Measurements from ENCODE around the gene NCOA7. TPM values are rescaled to one million over a fixed set of nuclear protein-coding genes. Genes with fewer than 3 reads are reported as not detected.
A peak's percentile ranks its signal among the peaks of the same experiment; 100 is the strongest.

Gene NCOA7
- 12.8 and 17.9 TPM in 2 replicates for total RNA-seq (2014; rRNA removed; shearing (Covaris generic))

- DNase-seq (ENCODE audit: low read depth) = peak; percentile 78
Measured at GRCh38 chr6:125790358-125791150, at the start of gene NCOA7. TSS of gene NCOA7 (plus strand) at chr6:125790960. CDS start at chr6:125815355, 24,395 bp downstream.

GRCh38 chr6:125741336-125741735, 49.4 kb upstream of the NCOA7 start:
- no peak for DNase-seq (ENCODE audit: low read depth)

- DNase-seq (ENCODE audit: low read depth) = no peak
Measured at GRCh38 chr6:125742024-125742423, 48.7 kb upstream of the NCOA7 start.

GRCh38 chr6:125742464-125743120, 48.2 kb upstream of the NCOA7 start:
- no peak for DNase-seq (ENCODE audit: low read depth)

GRCh38 chr6:125743604-125744003, 47.2 kb upstream of the NCOA7 start:
- no peak for DNase-seq (ENCODE audit: low read depth)

GRCh38 chr6:125745281-125746018, 45.3 kb upstream of the NCOA7 start:
- no peak for DNase-seq (ENCODE audit: low read depth)

- DNase-seq (ENCODE audit: low read depth) = no peak
Measured at GRCh38 chr6:125746019-125746414, 44.7 kb upstream of the NCOA7 start.

GRCh38 chr6:125746731-125747588, 43.8 kb upstream of the NCOA7 start:
- peak; percentile 85 for DNase-seq (ENCODE audit: low read depth)

GRCh38 chr6:125747589-125748405, 43.0 kb upstream of the NCOA7 start:
- DNase-seq (ENCODE audit: low read depth) = peak; percentile 23

- DNase-seq (ENCODE audit: low read depth) = peak; percentile 15
Measured at GRCh38 chr6:125748406-125749172, 42.2 kb upstream of the NCOA7 start.

- peak; percentile 90 for DNase-seq (ENCODE audit: low read depth)
Measured at GRCh38 chr6:125749173-125749864, 41.4 kb upstream of the NCOA7 start, which contains the start of gene HEY2. TSS of gene HEY2 (plus strand) at chr6:125749632. CDS start at chr6:125749777, 145 bp downstream.

- no peak for DNase-seq (ENCODE audit: low read depth)
Measured at GRCh38 chr6:125749865-125750691, 40.7 kb upstream of the NCOA7 start.

- no peak for DNase-seq (ENCODE audit: low read depth)
Measured at GRCh38 chr6:125750692-125751333, 39.9 kb upstream of the NCOA7 start.

GRCh38 chr6:125751334-125751916, 39.3 kb upstream of the NCOA7 start:
- DNase-seq (ENCODE audit: low read depth) = no peak

GRCh38 chr6:125752773-125753172, 38.0 kb upstream of the NCOA7 start:
- no peak for DNase-seq (ENCODE audit: low read depth)

GRCh38 chr6:125753218-125753936, 37.4 kb upstream of the NCOA7 start:
- DNase-seq (ENCODE audit: low read depth) = peak; percentile 40

- DNase-seq (ENCODE audit: low read depth) = no peak
Measured at GRCh38 chr6:125753937-125754259, 36.9 kb upstream of the NCOA7 start.
